Hepatocyte (in vitro differentiated cells): ENCODE measurements around the gene BEND5. TPM values are rescaled to one million over a fixed set of nuclear protein-coding genes. Genes with fewer than 3 reads are reported as not detected.

Experiments used
- DNase-seq: peaks from one replicate; pipeline ENCODE4 v3.0.0-alpha.2; 2016; ENCODE audit warnings: low spot score
- H2AFZ ChIP-seq: fragments of 200-600 bp; sonication (generic); 2 replicates; pipeline ENCODE4 v1.6.0; 2016; ENCODE audit warnings: antibody characterized with exemption, mild to moderate bottlenecking
- H3K27ac ChIP-seq: fragments of 200-600 bp; sonication (generic); 2 replicates; pipeline ENCODE4 v1.5.1; 2016; ENCODE audit warnings: mild to moderate bottlenecking
- H3K27me3 ChIP-seq: fragments of 200-600 bp; sonication (generic); 2 replicates; pipeline ENCODE4 v1.6.1; 2016
- H3K36me3 ChIP-seq: fragments of 200-600 bp; sonication (generic); replicated peaks from 2 replicates; pipeline ENCODE4 v1.5.1; 2016; ENCODE audit warnings: low read depth; ENCODE audit not compliant: insufficient read depth
- H3K4me1 ChIP-seq: fragments of 200-600 bp; sonication (generic); 2 replicates; pipeline ENCODE4 v1.5.1; 2016; ENCODE audit warnings: mild to moderate bottlenecking, moderate library complexity; ENCODE audit not compliant: insufficient read depth
- H3K4me2 ChIP-seq: fragments of 200-600 bp; sonication (generic); 2 replicates; pipeline ENCODE4 v1.6.0; 2016
- H3K4me3 ChIP-seq: fragments of 200-600 bp; sonication (generic); 2 replicates; pipeline ENCODE4 v1.5.1; 2016; ENCODE audit warnings: mild to moderate bottlenecking
- H3K79me2 ChIP-seq: fragments of 200-600 bp; sonication (generic); 2 replicates; pipeline ENCODE4 v1.6.0; 2017; ENCODE audit warnings: mild to moderate bottlenecking
- H3K9me2 ChIP-seq: fragments of 200-600 bp; sonication (generic); replicated peaks from 2 replicates; pipeline ENCODE4 v1.6.0; 2017; ENCODE audit warnings: mild to moderate bottlenecking; ENCODE audit not compliant: insufficient read depth
- H3K9me3 ChIP-seq: fragments of 200-600 bp; sonication (generic); 2 replicates; pipeline ENCODE4 v1.5.1; 2016; ENCODE audit warnings: low read depth, mild to moderate bottlenecking
- H4K20me1 ChIP-seq: fragments of 200-600 bp; sonication (generic); 2 replicates; pipeline ENCODE4 v1.6.0; 2016; ENCODE audit warnings: mild to moderate bottlenecking; ENCODE audit not compliant: insufficient read depth, poor library complexity, severe bottlenecking
- EZH2 ChIP-seq: fragments of 200-600 bp; sonication (generic); IDR thresholded peaks from 2 replicates; pipeline ENCODE4 v1.6.1; 2016; ENCODE audit warnings: antibody characterized with exemption, mild to moderate bottlenecking, borderline replicate concordance
- EZH2phosphoT487 ChIP-seq: fragments of 200-600 bp; sonication (generic); IDR thresholded peaks from one replicate; pipeline ENCODE4 v1.6.1; 2018; ENCODE audit warnings: antibody characterized with exemption, mild to moderate bottlenecking, low read depth, moderate library complexity; ENCODE audit not compliant: unreplicated experiment, severe bottlenecking
- WGBS: methylation state at CpG from one replicate; pipeline ENCODE4 v1.1.6; 2016; ENCODE audit warnings: low lambda C conversion rate; ENCODE audit errors: missing lambda C conversion rate; 5-methylcytosine and 5-hydroxymethylcytosine counted together
- polyA plus RNA-seq: library from polyadenylated mRNA; unstranded; fragments of >200 nt; fragmentation: Nextera tagmentation; extraction: Ambion mirVana; gene quantifications from 2 replicates; pipeline ENCODE4 v1.2.1, GENCODE V29; 2016
- total RNA-seq: library from RNA; depleted of rRNA; stranded (reverse); fragments of >200 nt; gene quantifications from 2 replicates; pipeline ENCODE4 v1.2.3, GENCODE V29; 2014
- TF ChIP-seq, protein P1 (sequence below): fragments of 200-600 bp; sonication (generic); IDR thresholded peaks from 2 replicates; pipeline ENCODE4 v1.5.1; 2016; ENCODE audit warnings: antibody characterized with exemption, mild to moderate bottlenecking; ENCODE audit not compliant: poor library complexity

Gene BEND5
- total and polyA plus RNA-seq, 2 experiments from 2014 or later: 7.5 to 7.9 TPM

DNA sequence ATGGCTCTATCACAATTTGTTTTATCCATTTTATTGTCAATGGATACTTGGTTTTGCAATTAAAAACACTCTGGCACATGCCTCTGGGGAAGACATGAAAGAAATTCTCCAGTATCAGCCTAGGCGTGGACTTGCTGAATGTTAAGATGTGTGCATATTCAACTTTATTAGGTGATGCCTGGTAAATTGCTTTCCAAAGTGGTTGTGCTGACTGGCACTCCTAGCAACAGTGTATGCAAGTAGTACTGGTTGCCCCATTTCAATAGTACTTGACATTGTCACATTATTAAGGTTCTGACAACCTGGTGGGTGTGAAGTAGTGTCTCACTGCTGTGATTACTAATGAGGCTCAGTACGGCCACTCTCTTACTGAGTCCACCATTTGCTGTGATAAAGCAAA lies 48.1 kb downstream of the BEND5 start:
- WGBS: 88% methylated on average over 2 of the region's 2 CpGs
- no peak for DNase-seq

DNA sequence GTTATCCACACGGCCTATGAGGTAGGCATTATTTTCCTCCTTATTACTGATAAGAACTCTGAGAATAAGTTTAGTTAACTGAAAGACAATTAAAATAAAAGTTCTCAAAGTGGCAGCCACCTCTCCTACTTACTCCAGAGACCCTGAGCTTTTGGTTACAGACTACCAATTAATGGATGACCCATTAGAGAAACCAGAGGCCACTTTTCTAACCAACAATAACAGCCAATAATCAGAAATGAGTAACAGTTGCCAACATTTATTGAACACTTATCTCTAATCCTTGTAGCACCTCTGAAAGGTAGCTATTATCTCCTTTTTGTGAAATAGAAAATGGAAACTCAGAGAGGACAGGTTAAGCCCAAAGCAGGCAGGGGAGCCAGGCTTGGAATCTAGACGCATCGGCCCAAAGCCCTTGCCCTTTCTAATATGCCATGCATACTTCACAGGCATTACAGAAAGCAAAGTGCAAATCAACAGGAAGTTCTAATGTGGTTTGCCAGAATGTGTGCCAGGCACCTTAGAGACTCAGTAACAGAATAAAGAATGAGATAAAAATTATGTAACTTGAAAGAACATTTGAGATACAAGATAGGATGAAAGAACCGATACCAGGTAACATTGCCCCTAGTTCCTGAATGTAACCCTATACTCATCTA lies 50.0 kb downstream of the BEND5 start:
- Histone ChIP-seq H3K36me3 (no peaks in the 10 kb centered on the region), H4K20me1 (no peaks in the 10 kb centered on the region), H3K4me3 (no peak overlapping the region), H3K9me3 (no peaks in the 10 kb centered on the region), H2AFZ (no peak overlapping the region), H3K27ac (no peak overlapping the region), H3K79me2 (no peaks in the 10 kb centered on the region), H3K4me1 (no peaks in the 10 kb centered on the region), H3K4me2 (no peak overlapping the region), H3K9me2 (no peaks in the 10 kb centered on the region), H3K27me3 (no peaks in the 10 kb centered on the region)
- no peak for DNase-seq
- TF ChIP-seq, protein P1, sequence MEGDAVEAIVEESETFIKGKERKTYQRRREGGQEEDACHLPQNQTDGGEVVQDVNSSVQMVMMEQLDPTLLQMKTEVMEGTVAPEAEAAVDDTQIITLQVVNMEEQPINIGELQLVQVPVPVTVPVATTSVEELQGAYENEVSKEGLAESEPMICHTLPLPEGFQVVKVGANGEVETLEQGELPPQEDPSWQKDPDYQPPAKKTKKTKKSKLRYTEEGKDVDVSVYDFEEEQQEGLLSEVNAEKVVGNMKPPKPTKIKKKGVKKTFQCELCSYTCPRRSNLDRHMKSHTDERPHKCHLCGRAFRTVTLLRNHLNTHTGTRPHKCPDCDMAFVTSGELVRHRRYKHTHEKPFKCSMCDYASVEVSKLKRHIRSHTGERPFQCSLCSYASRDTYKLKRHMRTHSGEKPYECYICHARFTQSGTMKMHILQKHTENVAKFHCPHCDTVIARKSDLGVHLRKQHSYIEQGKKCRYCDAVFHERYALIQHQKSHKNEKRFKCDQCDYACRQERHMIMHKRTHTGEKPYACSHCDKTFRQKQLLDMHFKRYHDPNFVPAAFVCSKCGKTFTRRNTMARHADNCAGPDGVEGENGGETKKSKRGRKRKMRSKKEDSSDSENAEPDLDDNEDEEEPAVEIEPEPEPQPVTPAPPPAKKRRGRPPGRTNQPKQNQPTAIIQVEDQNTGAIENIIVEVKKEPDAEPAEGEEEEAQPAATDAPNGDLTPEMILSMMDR: no peak
- TF ChIP-seq EZH2phosphoT487 (no peak), EZH2 (no peak)
- WGBS: 93% methylated on average over 4 of the region's 4 CpGs

More for the DNA sequence above, 48.1 kb downstream of the BEND5 start:
- Histone ChIP-seq H3K27ac (no peak overlapping the region), H3K36me3 (no peaks in the 10 kb centered on the region), H3K4me3 (no peak overlapping the region), H3K9me3 (no peaks in the 10 kb centered on the region), H4K20me1 (no peaks in the 10 kb centered on the region), H3K4me2 (no peak overlapping the region), H2AFZ (no peak overlapping the region), H3K4me1 (no peaks in the 10 kb centered on the region), H3K9me2 (no peaks in the 10 kb centered on the region), H3K27me3 (no peaks in the 10 kb centered on the region), H3K79me2 (no peaks in the 10 kb centered on the region)
- TF ChIP-seq, protein P1: no peak
- no peak for TF ChIP-seq EZH2
- no peak for TF ChIP-seq EZH2phosphoT487

DNA sequence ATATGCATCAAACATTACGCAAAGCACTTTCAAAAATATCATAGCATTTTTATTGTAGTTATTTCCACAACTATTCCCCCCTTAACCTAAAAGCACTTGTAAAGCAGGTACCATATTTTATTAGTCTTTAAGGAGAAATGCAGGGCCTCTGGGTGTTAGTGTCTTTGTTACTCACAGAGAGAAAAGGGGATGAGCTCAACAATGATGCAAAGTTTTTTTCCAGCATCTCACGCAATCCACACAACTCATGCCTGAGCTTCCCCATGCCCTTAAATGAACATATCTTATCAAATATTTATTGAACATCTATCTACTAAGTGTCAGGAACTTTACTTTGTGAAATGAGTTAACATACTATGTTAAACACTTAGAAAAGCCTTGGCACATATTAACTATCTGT lies 50.6 kb downstream of the BEND5 start:
- H3K4me3 ChIP-seq: no peak overlapping the region

More for the DNA sequence above, 50.6 kb downstream of the BEND5 start:
- no peak for TF ChIP-seq EZH2
- TF ChIP-seq, protein P1: no peak
- TF ChIP-seq EZH2phosphoT487: no peak
- Histone ChIP-seq H3K79me2 (no peaks in the 10 kb centered on the region), H3K4me1 (no peaks in the 10 kb centered on the region), H4K20me1 (no peaks in the 10 kb centered on the region), H3K4me2 (no peak overlapping the region), H3K9me3 (no peaks in the 10 kb centered on the region), H3K27ac (no peak overlapping the region), H2AFZ (no peak overlapping the region), H3K27me3 (no peaks in the 10 kb centered on the region), H3K36me3 (no peaks in the 10 kb centered on the region), H3K9me2 (no peaks in the 10 kb centered on the region)
- no peak for DNase-seq
- 97% methylated on average over 2 of the region's 2 CpGs for WGBS
